Left lung (tissue), 10 donors: Measurements from ENCODE around the gene TPO. TPM values are rescaled to one million over a fixed set of nuclear protein-coding genes. Genes with fewer than 3 reads are reported as not detected.

Experiments used
- ATAC-seq: fragments of 200-7000 bp; cut with Tn5 transposase; one replicate; pipeline ENCODE4 v1.9.1; 2020; ENCODE audit warnings: moderate library complexity
- DNase-seq, 4 donors: peaks; one replicate each; pipeline ENCODE4 v3.0.0-alpha.2; 2013 to 2020
- H3K27ac ChIP-seq, 2 donors: fragments of 200-600 bp; sonication (generic) in 1 of 2; one replicate each; pipeline versions ENCODE4 v1.5.0 to v1.8.0; 2020 to 2021
- H3K27me3 ChIP-seq, 2 donors: fragments of 200-600 bp; sonication (generic) in 1 of 2; one replicate each; pipeline versions ENCODE4 v1.5.0 to v1.8.0; 2020 to 2021
- H3K36me3 ChIP-seq, 2 donors: fragments of 200-600 bp; sonication (generic) in 1 of 2; one replicate each; pipeline versions ENCODE4 v1.5.0 to v1.8.0; 2020 to 2021
- H3K4me1 ChIP-seq, 2 donors: fragments of 200-600 bp; one replicate each; pipeline ENCODE4 v1.8.0; 2021
- H3K4me3 ChIP-seq, 2 donors: fragments of 200-600 bp; sonication (generic) in 1 of 2; one replicate each; pipeline versions ENCODE4 v1.5.0 to v1.8.0; 2020 to 2021; ENCODE audit warnings: mild to moderate bottlenecking in 1 of 2
- H3K9me3 ChIP-seq, 2 donors: fragments of 200-600 bp; sonication (generic) in 1 of 2; one replicate each; pipeline versions ENCODE4 v1.5.0 to v1.8.0; 2020 to 2021
- intact Hi-C, 2 donors: fragments of 100-400 bp; cut with DNase I; formaldehyde crosslinking; loops; one replicate each; pipeline versions ENCODE4 v1.11.2 to v1.14.2; 2022
- polyA plus RNA-seq, 6 donors: library from polyadenylated mRNA; unstranded; fragments of 120-200 nt; gene quantifications; one replicate each; pipeline ENCODE4 v1.2.1, GENCODE V29; 2013; ENCODE audit not compliant: insufficient read length in 6 of 6
- total RNA-seq, 2 donors: library from RNA; stranded (reverse); fragmentation: NEBNext Ultra II Directional; extraction: Animal tissue kit (Norgen Biotek cat#: 25700); gene quantifications; one replicate each; pipeline ENCODE4 v1.2.1, GENCODE V29; 2021
- TF ChIP-seq, protein P1 (sequence below), 2 donors: fragments of 200-600 bp; sonication (generic) in 1 of 2; IDR thresholded peaks; one replicate each; pipeline versions ENCODE4 v1.5.0 to v1.8.0; 2021; ENCODE audit warnings: antibody characterized with exemption in 2 of 2
- donor health status: DM: no; HTN: yes; CAD: no.
- donor health status: DM: no; HTN: no; CAD: no.

TPO gene
- total and polyA plus RNA-seq, 8 donors = 0.08 to 0.45 (median 0.21) TPM; not detected in 1

DNA sequence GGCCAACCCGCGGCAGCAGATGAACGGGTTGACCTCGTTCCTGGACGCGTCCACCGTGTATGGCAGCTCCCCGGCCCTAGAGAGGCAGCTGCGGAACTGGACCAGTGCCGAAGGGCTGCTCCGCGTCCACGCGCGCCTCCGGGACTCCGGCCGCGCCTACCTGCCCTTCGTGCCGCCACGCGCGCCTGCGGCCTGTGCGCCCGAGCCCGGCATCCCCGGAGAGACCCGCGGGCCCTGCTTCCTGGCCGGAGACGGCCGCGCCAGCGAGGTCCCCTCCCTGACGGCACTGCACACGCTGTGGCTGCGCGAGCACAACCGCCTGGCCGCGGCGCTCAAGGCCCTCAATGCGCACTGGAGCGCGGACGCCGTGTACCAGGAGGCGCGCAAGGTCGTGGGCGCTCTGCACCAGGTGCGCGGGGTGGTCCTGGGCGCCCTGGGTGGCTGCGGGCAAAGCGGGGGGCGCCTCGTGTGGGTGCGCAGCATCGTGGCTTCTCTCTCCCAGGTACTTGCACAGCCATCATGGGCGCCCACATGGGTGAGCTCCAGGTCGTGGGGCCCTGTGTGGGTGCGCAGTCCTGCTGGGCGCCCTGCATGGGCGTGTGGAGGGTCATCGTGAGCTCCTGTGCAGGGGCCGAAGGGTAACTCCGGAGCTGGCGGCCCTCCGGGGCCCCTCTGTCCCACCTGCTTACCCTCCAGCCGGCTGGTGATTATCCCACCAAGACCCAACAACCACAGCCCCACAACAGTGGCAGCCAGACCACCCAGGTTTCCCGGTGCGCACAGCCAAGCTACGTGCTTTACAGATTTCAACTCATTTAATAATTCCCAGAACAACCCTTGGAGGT lies 64.2 kb downstream of the TPO start:
- H3K4me3 ChIP-seq = no peak overlapping the region
- H3K9me3 ChIP-seq = no peaks in the 10 kb centered on the region
- H3K27ac ChIP-seq = no peak overlapping the region
- DNase-seq (peak in 1 of 4 donors; percentile 61), ATAC-seq (no peak)
- no peaks in the 10 kb centered on the region for H3K36me3 ChIP-seq
- TF ChIP-seq, protein P1, sequence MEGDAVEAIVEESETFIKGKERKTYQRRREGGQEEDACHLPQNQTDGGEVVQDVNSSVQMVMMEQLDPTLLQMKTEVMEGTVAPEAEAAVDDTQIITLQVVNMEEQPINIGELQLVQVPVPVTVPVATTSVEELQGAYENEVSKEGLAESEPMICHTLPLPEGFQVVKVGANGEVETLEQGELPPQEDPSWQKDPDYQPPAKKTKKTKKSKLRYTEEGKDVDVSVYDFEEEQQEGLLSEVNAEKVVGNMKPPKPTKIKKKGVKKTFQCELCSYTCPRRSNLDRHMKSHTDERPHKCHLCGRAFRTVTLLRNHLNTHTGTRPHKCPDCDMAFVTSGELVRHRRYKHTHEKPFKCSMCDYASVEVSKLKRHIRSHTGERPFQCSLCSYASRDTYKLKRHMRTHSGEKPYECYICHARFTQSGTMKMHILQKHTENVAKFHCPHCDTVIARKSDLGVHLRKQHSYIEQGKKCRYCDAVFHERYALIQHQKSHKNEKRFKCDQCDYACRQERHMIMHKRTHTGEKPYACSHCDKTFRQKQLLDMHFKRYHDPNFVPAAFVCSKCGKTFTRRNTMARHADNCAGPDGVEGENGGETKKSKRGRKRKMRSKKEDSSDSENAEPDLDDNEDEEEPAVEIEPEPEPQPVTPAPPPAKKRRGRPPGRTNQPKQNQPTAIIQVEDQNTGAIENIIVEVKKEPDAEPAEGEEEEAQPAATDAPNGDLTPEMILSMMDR (IDR thresholded peaks at IDR 0.05) = no peak
- peaks cover 0 to 16% of the 10 kb centered on the region in 2 donors for H3K27me3 ChIP-seq
- intact Hi-C loops = no loop called here
- no peaks in the 10 kb centered on the region for H3K4me1 ChIP-seq

DNA sequence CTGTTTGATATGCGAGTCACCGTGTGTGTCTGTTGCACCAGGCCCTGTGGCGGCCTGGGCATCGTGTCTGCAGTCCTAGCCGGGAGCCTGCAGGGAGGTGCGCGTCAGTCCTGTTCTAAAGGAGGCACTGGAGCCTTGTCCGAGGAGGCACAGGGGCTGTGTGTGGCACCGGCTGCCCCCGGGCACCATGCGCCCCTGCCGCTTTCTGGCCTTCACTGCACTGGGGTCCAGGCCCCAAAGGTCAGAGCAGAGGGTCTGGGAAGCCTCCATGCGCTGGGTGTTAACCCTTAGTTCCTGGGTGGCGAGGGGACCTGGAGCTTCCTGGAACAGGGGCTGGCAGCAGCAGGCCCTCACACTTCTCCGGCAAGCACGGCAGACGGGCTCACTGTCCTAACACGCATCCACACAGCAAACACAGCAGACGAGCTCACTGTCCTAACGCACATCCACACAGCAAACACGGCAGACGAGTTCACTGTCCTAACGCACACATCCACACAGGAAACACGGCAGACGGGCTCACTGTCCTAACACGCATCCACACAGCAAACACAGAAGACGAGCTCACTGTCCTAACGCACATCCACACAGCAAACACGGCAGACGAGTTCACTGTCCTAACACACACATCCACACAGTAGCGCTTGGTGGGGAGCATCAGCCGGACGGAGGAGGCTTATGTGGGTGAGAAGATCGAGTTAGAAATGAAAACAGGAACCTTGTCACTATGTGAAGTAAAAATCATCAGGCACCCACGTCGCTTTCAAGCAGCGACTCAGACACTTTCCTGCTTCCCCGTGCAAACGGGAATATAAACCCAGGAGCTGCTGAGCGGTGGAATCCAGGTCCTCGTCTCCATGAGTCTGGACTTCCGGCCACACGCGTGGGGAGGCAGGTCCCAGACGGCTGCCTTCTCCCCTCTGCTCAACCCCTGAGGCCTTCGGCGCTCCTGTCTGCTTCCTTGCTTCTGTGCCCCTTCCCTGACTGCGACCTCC lies 65.3 kb downstream of the TPO start:
- Histone ChIP-seq H3K4me1 (no peaks in the 10 kb centered on the region), H3K9me3 (no peaks in the 10 kb centered on the region), H3K27me3 (peaks cover 0 to 16% of the 10 kb centered on the region in 2 donors), H3K4me3 (no peak overlapping the region), H3K27ac (no peak overlapping the region), H3K36me3 (no peaks in the 10 kb centered on the region)
- no peak for ATAC-seq
- DNase-seq = peak in 1 of 4 donors; percentile 66
- TF ChIP-seq, protein P1 (IDR thresholded peaks at IDR 0.05) = no peak
- intact Hi-C loops = no loop called here

DNA sequence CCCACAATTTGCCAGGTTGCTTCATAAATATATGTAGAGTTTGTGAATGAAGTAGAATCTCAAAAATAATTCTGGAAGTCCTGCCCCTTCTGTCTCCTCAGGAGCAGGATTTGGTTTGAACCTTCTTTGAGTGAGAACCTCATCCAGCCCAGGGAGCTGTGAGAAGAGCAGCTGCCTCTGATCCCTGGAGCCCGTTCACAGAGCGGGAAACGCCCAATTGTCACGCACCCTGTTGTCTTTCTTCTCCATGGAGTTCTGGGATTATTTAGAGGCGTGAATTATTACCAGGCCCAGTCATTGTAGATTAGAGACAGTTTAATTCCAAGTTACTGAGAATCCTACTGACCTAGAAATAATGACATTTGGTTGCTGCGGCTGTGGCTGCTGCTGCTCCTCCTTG lies 66.1 kb downstream of the TPO start:
- Histone ChIP-seq H3K4me1 (no peaks in the 10 kb centered on the region), H3K36me3 (no peaks in the 10 kb centered on the region), H3K27me3 (peaks cover 0 to 16% of the 10 kb centered on the region in 2 donors), H3K4me3 (no peak overlapping the region), H3K27ac (no peak overlapping the region), H3K9me3 (no peaks in the 10 kb centered on the region)
- ATAC-seq (no peak), DNase-seq (peak in 1 of 4 donors; percentile 27)
- TF ChIP-seq, protein P1 (IDR thresholded peaks at IDR 0.05) = no peak
- intact Hi-C loops = no loop called here

DNA sequence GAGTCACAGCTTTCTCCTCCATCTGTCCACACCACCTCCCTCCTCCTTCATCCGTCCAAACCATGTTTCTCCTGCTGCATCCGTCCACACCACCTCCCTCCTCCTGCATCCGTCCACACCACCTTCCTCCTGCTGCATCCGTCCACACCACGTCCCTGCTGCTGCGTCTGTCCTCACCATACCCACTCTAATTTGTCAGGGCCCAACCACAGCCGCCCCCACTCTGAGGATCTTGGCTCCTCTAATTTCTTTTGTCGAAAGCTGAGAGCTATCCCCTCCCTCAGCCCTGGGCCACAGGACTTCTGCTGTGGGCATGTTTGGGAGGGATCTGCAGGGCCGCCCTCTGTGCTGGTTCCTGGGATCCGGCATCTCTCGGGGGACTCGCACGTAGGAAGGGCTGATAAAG lies 67.4 kb downstream of the TPO start:
- H3K4me3 ChIP-seq = no peak overlapping the region
- H3K36me3 ChIP-seq = no peaks in the 10 kb centered on the region
- H3K4me1 ChIP-seq = no peaks in the 10 kb centered on the region
- H3K27ac ChIP-seq = no peak overlapping the region
- intact Hi-C loops = no loop called here
- peaks cover 0 to 16% of the 10 kb centered on the region in 2 donors for H3K27me3 ChIP-seq
- H3K9me3 ChIP-seq = no peaks in the 10 kb centered on the region
- ATAC-seq (peak; percentile 70), DNase-seq (peak in 1 of 4 donors; percentile 50)
- TF ChIP-seq, protein P1 (IDR thresholded peaks at IDR 0.05) = no peak
